ENCODE data around the gene NEU2.

NEU2 gene

DNA sequence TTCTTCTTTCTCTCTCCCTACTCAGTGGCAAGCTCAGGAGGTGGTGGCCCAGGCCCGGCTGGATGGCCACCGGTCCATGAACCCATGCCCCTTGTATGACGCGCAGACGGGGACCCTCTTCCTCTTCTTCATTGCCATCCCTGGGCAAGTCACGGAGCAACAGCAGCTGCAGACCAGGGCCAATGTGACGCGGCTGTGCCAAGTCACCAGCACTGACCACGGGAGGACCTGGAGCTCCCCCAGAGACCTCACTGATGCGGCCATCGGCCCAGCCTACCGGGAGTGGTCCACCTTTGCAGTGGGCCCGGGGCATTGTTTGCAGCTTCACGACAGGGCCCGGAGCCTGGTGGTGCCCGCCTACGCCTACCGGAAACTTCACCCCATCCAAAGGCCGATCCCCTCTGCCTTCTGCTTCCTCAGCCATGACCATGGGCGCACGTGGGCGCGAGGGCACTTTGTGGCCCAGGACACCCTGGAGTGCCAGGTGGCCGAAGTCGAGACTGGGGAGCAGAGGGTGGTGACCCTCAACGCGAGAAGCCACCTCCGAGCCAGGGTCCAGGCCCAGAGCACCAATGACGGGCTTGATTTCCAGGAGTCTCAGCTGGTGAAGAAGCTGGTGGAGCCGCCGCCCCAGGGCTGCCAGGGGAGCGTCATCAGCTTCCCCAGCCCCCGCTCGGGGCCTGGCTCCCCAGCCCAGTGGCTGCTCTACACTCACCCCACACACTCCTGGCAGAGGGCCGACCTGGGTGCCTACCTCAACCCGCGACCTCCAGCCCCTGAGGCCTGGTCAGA lies 1.8 kb downstream of the NEU2 start:
- TF ChIP-seq, protein P1, sequence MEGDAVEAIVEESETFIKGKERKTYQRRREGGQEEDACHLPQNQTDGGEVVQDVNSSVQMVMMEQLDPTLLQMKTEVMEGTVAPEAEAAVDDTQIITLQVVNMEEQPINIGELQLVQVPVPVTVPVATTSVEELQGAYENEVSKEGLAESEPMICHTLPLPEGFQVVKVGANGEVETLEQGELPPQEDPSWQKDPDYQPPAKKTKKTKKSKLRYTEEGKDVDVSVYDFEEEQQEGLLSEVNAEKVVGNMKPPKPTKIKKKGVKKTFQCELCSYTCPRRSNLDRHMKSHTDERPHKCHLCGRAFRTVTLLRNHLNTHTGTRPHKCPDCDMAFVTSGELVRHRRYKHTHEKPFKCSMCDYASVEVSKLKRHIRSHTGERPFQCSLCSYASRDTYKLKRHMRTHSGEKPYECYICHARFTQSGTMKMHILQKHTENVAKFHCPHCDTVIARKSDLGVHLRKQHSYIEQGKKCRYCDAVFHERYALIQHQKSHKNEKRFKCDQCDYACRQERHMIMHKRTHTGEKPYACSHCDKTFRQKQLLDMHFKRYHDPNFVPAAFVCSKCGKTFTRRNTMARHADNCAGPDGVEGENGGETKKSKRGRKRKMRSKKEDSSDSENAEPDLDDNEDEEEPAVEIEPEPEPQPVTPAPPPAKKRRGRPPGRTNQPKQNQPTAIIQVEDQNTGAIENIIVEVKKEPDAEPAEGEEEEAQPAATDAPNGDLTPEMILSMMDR (conservative IDR thresholded peaks at IDR 0.05; ENCODE audit: low read depth, low read length) = no peak
- no peak overlapping the region for H3K27ac ChIP-seq
- H3K4me1 ChIP-seq (ENCODE audit: low read depth, poor library complexity, severe bottlenecking) = no peaks in the 10 kb centered on the region
- no peaks in the 10 kb centered on the region for H4K20me1 ChIP-seq (ENCODE audit: insufficient read depth)
- no peak overlapping the region for H3K4me3 ChIP-seq (IDR thresholded peaks at IDR 0.05; ENCODE audit: insufficient read depth, low read depth, low read length)
- H3K79me2 ChIP-seq (ENCODE audit: insufficient read depth, low read depth) = no peaks in the 10 kb centered on the region
- no peak overlapping the region for H3K9ac ChIP-seq
- H3K36me3 ChIP-seq (ENCODE audit: insufficient read depth) = no peaks in the 10 kb centered on the region
- no peaks in the 10 kb centered on the region for H3K27me3 ChIP-seq (ENCODE audit: insufficient read depth, low read depth)
- H3K4me2 ChIP-seq = no peak overlapping the region
- no peak overlapping the region for H2AFZ ChIP-seq (ENCODE audit: low read depth)

DNA sequence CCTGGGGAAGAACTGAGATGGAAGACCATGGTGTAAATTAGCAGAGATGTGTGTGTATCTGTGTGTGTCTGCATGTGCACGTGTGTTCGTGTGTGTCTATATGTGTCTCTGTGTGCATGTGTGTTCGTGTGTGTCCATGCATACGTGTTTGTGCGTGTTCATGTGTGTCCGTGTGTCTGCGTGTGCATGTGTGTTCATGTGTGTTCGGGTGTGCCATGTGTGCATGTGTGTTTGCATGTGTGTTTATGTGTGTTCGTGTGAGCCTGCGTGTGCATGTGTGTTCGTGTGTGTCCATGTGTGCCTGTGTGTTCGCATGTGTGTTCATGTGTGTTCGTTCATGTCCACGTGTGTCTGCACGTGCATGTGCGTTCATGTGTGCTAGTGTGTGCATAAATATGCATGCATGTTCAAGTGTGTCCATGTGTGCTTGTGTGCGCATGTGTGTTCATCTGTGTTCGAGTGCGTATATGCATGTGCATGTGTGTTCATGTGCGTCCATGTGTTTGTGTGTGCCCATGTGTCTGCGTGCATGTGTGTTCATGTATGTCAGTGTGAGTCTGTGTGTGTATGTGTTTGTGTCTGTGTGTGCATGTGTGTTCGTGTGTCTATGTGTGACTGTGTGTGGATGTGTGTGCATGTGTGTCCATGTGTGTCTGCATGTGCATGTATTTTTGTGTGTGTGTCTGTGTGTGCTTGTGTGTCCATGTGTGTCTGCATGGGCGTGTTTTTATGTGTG lies 3.1 kb downstream of the NEU2 start:
- no peak overlapping the region for H3K27ac ChIP-seq
- no peaks in the 10 kb centered on the region for H3K4me1 ChIP-seq (ENCODE audit: low read depth, poor library complexity, severe bottlenecking)
- H3K79me2 ChIP-seq (ENCODE audit: insufficient read depth, low read depth) = no peaks in the 10 kb centered on the region
- no peak overlapping the region for H2AFZ ChIP-seq (ENCODE audit: low read depth)
- TF ChIP-seq, protein P1 (conservative IDR thresholded peaks at IDR 0.05; ENCODE audit: low read depth, low read length) = no peak
- H4K20me1 ChIP-seq (ENCODE audit: insufficient read depth) = no peaks in the 10 kb centered on the region
- no peak overlapping the region for H3K4me3 ChIP-seq (IDR thresholded peaks at IDR 0.05; ENCODE audit: insufficient read depth, low read depth, low read length)
- no peak overlapping the region for H3K4me2 ChIP-seq
- no peaks in the 10 kb centered on the region for H3K27me3 ChIP-seq (ENCODE audit: insufficient read depth, low read depth)
- H3K36me3 ChIP-seq (ENCODE audit: insufficient read depth) = no peaks in the 10 kb centered on the region
- no peak overlapping the region for H3K9ac ChIP-seq

DNA sequence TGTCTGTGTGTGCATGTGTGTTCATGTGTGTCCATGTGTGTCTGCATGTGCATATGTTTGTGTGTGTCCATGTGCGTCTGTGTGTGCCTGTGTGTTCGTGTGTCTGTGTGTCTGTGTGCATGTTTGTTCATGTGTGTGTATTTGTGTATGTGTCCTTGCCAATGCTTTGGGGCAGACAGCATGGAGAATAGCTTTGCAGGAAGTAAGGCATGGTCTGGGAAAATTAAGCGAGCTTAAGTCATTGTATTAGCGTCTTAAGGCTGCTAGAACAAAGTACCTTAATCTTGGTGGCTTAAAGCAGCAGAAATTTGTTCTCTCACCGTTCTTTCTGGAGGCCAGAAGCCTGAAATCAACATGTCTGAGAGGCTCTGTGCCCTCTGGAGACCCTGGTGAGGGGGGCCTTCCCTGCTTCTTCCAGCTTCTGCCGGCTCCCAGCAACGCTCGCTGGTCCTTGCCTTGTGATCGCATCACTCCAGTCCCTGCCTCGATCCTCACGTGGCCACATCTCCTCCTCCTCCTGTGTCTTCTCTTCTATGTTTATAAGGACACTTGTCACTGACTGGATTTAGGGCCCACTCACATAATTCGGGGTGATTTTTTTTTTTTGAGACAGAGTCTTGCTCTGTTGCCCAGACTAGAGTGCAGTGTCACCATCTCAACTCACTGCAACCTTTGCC lies 3.8 kb downstream of the NEU2 start:
- Histone ChIP-seq H3K4me1 (ENCODE audit: low read depth, poor library complexity, severe bottlenecking) (no peaks in the 10 kb centered on the region), H3K4me2 (no peak overlapping the region), H2AFZ (ENCODE audit: low read depth) (no peak overlapping the region), H3K79me2 (ENCODE audit: insufficient read depth, low read depth) (no peaks in the 10 kb centered on the region), H3K9ac (no peak overlapping the region), H4K20me1 (ENCODE audit: insufficient read depth) (no peaks in the 10 kb centered on the region), H3K27ac (no peak overlapping the region), H3K4me3 (IDR thresholded peaks at IDR 0.05; ENCODE audit: insufficient read depth, low read depth, low read length) (no peak overlapping the region), H3K36me3 (ENCODE audit: insufficient read depth) (no peaks in the 10 kb centered on the region), H3K27me3 (ENCODE audit: insufficient read depth, low read depth) (no peaks in the 10 kb centered on the region)
- TF ChIP-seq, protein P1 (conservative IDR thresholded peaks at IDR 0.05; ENCODE audit: low read depth, low read length) = no peak

DNA sequence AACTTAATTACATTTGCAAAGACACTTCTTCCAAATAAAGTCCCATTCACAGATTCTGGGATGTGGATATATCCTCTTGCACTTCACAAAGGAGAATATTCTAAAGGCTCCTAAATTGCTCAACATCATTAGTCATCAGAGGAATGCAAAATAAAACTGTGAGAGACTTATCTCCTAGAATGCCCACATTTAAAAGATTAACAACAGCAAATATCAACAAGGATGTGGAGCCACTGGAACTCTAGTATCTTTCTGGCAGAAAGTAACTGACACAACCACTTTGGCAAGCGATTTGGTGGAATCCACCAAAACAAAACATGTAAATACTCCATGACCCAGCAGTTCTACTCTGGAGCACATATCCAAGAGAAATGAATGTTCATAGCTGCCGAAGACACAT lies 4.6 kb downstream of the NEU2 start:
- H2AFZ ChIP-seq (ENCODE audit: low read depth) = no peak overlapping the region
- no peaks in the 10 kb centered on the region for H3K27me3 ChIP-seq (ENCODE audit: insufficient read depth, low read depth)
- H3K79me2 ChIP-seq (ENCODE audit: insufficient read depth, low read depth) = no peaks in the 10 kb centered on the region
- no peak overlapping the region for H3K27ac ChIP-seq
- no peak overlapping the region for H3K9ac ChIP-seq
- no peak overlapping the region for H3K4me2 ChIP-seq
- no peaks in the 10 kb centered on the region for H3K36me3 ChIP-seq (ENCODE audit: insufficient read depth)
- H4K20me1 ChIP-seq (ENCODE audit: insufficient read depth) = no peaks in the 10 kb centered on the region
- H3K4me1 ChIP-seq (ENCODE audit: low read depth, poor library complexity, severe bottlenecking) = no peaks in the 10 kb centered on the region
- no peak overlapping the region for H3K4me3 ChIP-seq (IDR thresholded peaks at IDR 0.05; ENCODE audit: insufficient read depth, low read depth, low read length)
- TF ChIP-seq, protein P1 (conservative IDR thresholded peaks at IDR 0.05; ENCODE audit: low read depth, low read length) = no peak
